Effector memory CD4-positive, alpha-beta T cell (primary cell): ENCODE data around the gene TRIOBP.

ENCODE experiments used
- DNase-seq, 3 donors: peaks; one replicate each; pipeline ENCODE4 v3.0.0-alpha.2; 2020
- H3K27ac ChIP-seq: 2 replicates; pipeline ENCODE4 v1.7.0; 2013; ENCODE audit warnings: mild to moderate bottlenecking, low read length, moderate library complexity; ENCODE audit not compliant: insufficient read depth, poor library complexity, severe bottlenecking
- H3K27me3 ChIP-seq: replicated peaks from 2 replicates; pipeline ENCODE4 v1.7.0; 2013; ENCODE audit warnings: mild to moderate bottlenecking, low read length; ENCODE audit not compliant: insufficient read depth, control insufficient read depth, poor library complexity, severe bottlenecking
- H3K36me3 ChIP-seq: 2 replicates; pipeline ENCODE4 v1.7.0; 2013; ENCODE audit warnings: mild to moderate bottlenecking, low read length, moderate library complexity; ENCODE audit not compliant: control insufficient read depth, insufficient read depth
- H3K4me1 ChIP-seq: 2 replicates; pipeline ENCODE4 v1.7.0; 2013; ENCODE audit warnings: low read length, mild to moderate bottlenecking; ENCODE audit not compliant: control insufficient read depth, insufficient read depth, poor library complexity, severe bottlenecking
- H3K4me3 ChIP-seq: 2 replicates; pipeline ENCODE4 v1.7.0; 2013; ENCODE audit warnings: low read length, low read depth, mild to moderate bottlenecking; ENCODE audit not compliant: insufficient read depth, poor library complexity, severe bottlenecking
- H3K9me3 ChIP-seq: 2 replicates; pipeline ENCODE4 v1.7.0; 2013; ENCODE audit warnings: mild to moderate bottlenecking, low read length, moderate library complexity; ENCODE audit not compliant: control insufficient read depth

Gene TRIOBP

GRCh38 chr22:37762389-37762836 lies 65.6 kb downstream of the TRIOBP start:
- Histone ChIP-seq H3K4me3 (no peak overlapping the region), H3K9me3 (no peaks in the 10 kb centered on the region), H3K4me1 (no peaks in the 10 kb centered on the region), H3K36me3 (peaks cover 27% of the 10 kb centered on the region), H3K27ac (no peak overlapping the region), H3K27me3 (no peaks in the 10 kb centered on the region)
- no peak for DNase-seq

GRCh38 chr22:37763012-37763411 lies 66.2 kb downstream of the TRIOBP start:
- Histone ChIP-seq H3K9me3 (no peaks in the 10 kb centered on the region), H3K27me3 (no peaks in the 10 kb centered on the region), H3K4me3 (no peak overlapping the region), H3K4me1 (no peaks in the 10 kb centered on the region), H3K36me3 (peaks cover 22% of the 10 kb centered on the region), H3K27ac (no peak overlapping the region)
- no peak for DNase-seq

- Histone ChIP-seq H3K36me3 (peaks cover 19% of the 10 kb centered on the region), H3K4me1 (no peaks in the 10 kb centered on the region), H3K4me3 (no peak overlapping the region), H3K27ac (no peak overlapping the region), H3K27me3 (no peaks in the 10 kb centered on the region), H3K9me3 (no peaks in the 10 kb centered on the region)
- no peak for DNase-seq
These were observed 66.8 kb downstream of the TRIOBP start for GRCh38 chr22:37763652-37764051.

- H3K27me3 ChIP-seq: no peaks in the 10 kb centered on the region
- peaks cover 11% of the 10 kb centered on the region for H3K36me3 ChIP-seq
- no peaks in the 10 kb centered on the region for H3K9me3 ChIP-seq
- H3K27ac ChIP-seq: no peak overlapping the region
- no peak for DNase-seq
- no peak overlapping the region for H3K4me3 ChIP-seq
- no peaks in the 10 kb centered on the region for H3K4me1 ChIP-seq
These were observed 67.8 kb downstream of the TRIOBP start for GRCh38 chr22:37764622-37765021.

GRCh38 chr22:37765498-37765897 lies 68.7 kb downstream of the TRIOBP start:
- H3K4me1 ChIP-seq: no peaks in the 10 kb centered on the region
- no peak overlapping the region for H3K27ac ChIP-seq
- no peak for DNase-seq
- H3K9me3 ChIP-seq: no peaks in the 10 kb centered on the region
- peaks cover 8% of the 10 kb centered on the region for H3K36me3 ChIP-seq
- H3K4me3 ChIP-seq: no peak overlapping the region
- H3K27me3 ChIP-seq: no peaks in the 10 kb centered on the region

GRCh38 chr22:37765953-37766576 lies 69.2 kb downstream of the TRIOBP start:
- Histone ChIP-seq H3K27me3 (no peaks in the 10 kb centered on the region), H3K4me1 (no peaks in the 10 kb centered on the region), H3K27ac (no peak overlapping the region), H3K4me3 (no peak overlapping the region), H3K36me3 (peaks cover 8% of the 10 kb centered on the region), H3K9me3 (no peaks in the 10 kb centered on the region)
- no peak for DNase-seq

- Histone ChIP-seq H3K4me3 (no peak overlapping the region), H3K27ac (no peak overlapping the region), H3K4me1 (no peaks in the 10 kb centered on the region), H3K36me3 (peaks cover 18% of the 10 kb centered on the region), H3K27me3 (no peaks in the 10 kb centered on the region), H3K9me3 (no peaks in the 10 kb centered on the region)
- no peak for DNase-seq
These were observed 71.4 kb downstream of the TRIOBP start for GRCh38 chr22:37768273-37768672.

- Histone ChIP-seq H3K4me1 (no peaks in the 10 kb centered on the region), H3K36me3 (peaks cover 17% of the 10 kb centered on the region), H3K9me3 (no peaks in the 10 kb centered on the region), H3K4me3 (no peak overlapping the region), H3K27ac (no peak overlapping the region), H3K27me3 (no peaks in the 10 kb centered on the region)
- no peak for DNase-seq
These were observed 72.2 kb downstream of the TRIOBP start for GRCh38 chr22:37769056-37769455.

GRCh38 chr22:37771081-37771480 lies 74.2 kb downstream of the TRIOBP start:
- Histone ChIP-seq H3K36me3 (peaks cover 17% of the 10 kb centered on the region), H3K27ac (no peak overlapping the region), H3K9me3 (no peaks in the 10 kb centered on the region), H3K4me1 (no peaks in the 10 kb centered on the region), H3K4me3 (no peak overlapping the region), H3K27me3 (no peaks in the 10 kb centered on the region)
- DNase-seq: no peak

- peaks cover 17% of the 10 kb centered on the region for H3K36me3 ChIP-seq
- no peaks in the 10 kb centered on the region for H3K27me3 ChIP-seq
- H3K4me3 ChIP-seq: no peak overlapping the region
- H3K4me1 ChIP-seq: no peaks in the 10 kb centered on the region
- no peak overlapping the region for H3K27ac ChIP-seq
- H3K9me3 ChIP-seq: no peaks in the 10 kb centered on the region
- DNase-seq: no peak
These were observed 75.0 kb downstream of the TRIOBP start for GRCh38 chr22:37771702-37772427.
